Thyroid gland (tissue), 4 donors: Measurements from ENCODE around the gene RIMBP2. TPM values are rescaled to one million over a fixed set of nuclear protein-coding genes. Genes with fewer than 3 reads are reported as not detected.

Experiments
- DNase-seq, 2 donors: peaks; one replicate each; pipeline ENCODE4 v3.0.0-alpha.2; 2019
- H3K27ac ChIP-seq, 3 donors: fragments of 200-600 bp; sonication (generic); 1 replicate in 2 of 3; 2 replicates in 1 of 3; pipeline ENCODE4 v1.5.1; 2016 to 2019; ENCODE audit warnings: mild to moderate bottlenecking in 1 of 3, moderate library complexity in 1 of 3
- H3K27me3 ChIP-seq: fragments of 200-600 bp; sonication (generic); one replicate; pipeline ENCODE4 v1.5.1; 2019
- H3K36me3 ChIP-seq, 2 donors: fragments of 200-600 bp; sonication (generic); one replicate each; pipeline ENCODE4 v1.5.1; 2016 to 2019
- H3K4me1 ChIP-seq, 2 donors: fragments of 200-600 bp; sonication (generic); one replicate each; pipeline ENCODE4 v1.5.1; 2017 to 2019
- H3K4me3 ChIP-seq, 3 donors: fragments of 200-600 bp; sonication (generic); replicated peaks in 1 of 3; 1 replicate in 2 of 3; 2 replicates in 1 of 3; pipeline ENCODE4 v1.5.1; 2016; ENCODE audit warnings: mild to moderate bottlenecking in 1 of 3
- H3K9me3 ChIP-seq: fragments of 200-600 bp; sonication (generic); one replicate; pipeline ENCODE4 v1.5.1; 2017
- POLR2A ChIP-seq, 2 donors: fragments of 450-650 bp; IDR thresholded peaks; one replicate each; pipeline ENCODE4 v1.6.1; 2017; ENCODE audit warnings: antibody characterized with exemption in 2 of 2, mild to moderate bottlenecking in 2 of 2, moderate library complexity in 1 of 2
- WGBS, 2 donors: methylation state at CpG; one replicate each; pipeline ENCODE4 v1.1.5; 2017; 5-methylcytosine and 5-hydroxymethylcytosine counted together
- intact Hi-C: fragments of 100-400 bp; cut with DNase I; formaldehyde crosslinking; loops from one replicate; pipeline ENCODE4 v1.15.1; 2023
- total RNA-seq, 4 donors: library from RNA; depleted of rRNA; stranded (reverse); fragments of >200 nt; gene quantifications; one replicate each; pipeline ENCODE4 v1.2.3, GENCODE V29; 2016
- TF ChIP-seq, protein P1 (sequence below), 6 experiments: fragments of 200-600 bp in 3 of 6; fragments of 450-650 bp in 3 of 6; sonication (generic) in 3 of 6; IDR thresholded peaks; one replicate each; pipeline ENCODE4 v1.5.1; 2016 to 2019; ENCODE audit warnings: antibody characterized with exemption in 6 of 6, mild to moderate bottlenecking in 2 of 6, inconsistent platforms in 1 of 6, moderate library complexity in 1 of 6

The RIMBP2 gene
- total RNA-seq, 4 donors from 2014 or later: 0.11 to 2.2 (median 0.63) TPM

GRCh38 chr12:130398100-130398848 is 317.8 kb downstream of the RIMBP2 start:
- H3K27me3 ChIP-seq: no peaks in the 10 kb centered on the region
- no peaks in the 10 kb centered on the region for H3K36me3 ChIP-seq
- WGBS, 2 donors: 25 to 42% methylated on average over 12 of the region's 12 CpGs
- peaks cover 15 to 19% of the 10 kb centered on the region in 2 donors for H3K4me1 ChIP-seq
- H3K9me3 ChIP-seq: no peaks in the 10 kb centered on the region
- H3K27ac ChIP-seq: peak overlapping the region; percentile 56 to 66 (median 64)
- peak; percentile 72 to 82 for DNase-seq
- TF ChIP-seq, protein P1, sequence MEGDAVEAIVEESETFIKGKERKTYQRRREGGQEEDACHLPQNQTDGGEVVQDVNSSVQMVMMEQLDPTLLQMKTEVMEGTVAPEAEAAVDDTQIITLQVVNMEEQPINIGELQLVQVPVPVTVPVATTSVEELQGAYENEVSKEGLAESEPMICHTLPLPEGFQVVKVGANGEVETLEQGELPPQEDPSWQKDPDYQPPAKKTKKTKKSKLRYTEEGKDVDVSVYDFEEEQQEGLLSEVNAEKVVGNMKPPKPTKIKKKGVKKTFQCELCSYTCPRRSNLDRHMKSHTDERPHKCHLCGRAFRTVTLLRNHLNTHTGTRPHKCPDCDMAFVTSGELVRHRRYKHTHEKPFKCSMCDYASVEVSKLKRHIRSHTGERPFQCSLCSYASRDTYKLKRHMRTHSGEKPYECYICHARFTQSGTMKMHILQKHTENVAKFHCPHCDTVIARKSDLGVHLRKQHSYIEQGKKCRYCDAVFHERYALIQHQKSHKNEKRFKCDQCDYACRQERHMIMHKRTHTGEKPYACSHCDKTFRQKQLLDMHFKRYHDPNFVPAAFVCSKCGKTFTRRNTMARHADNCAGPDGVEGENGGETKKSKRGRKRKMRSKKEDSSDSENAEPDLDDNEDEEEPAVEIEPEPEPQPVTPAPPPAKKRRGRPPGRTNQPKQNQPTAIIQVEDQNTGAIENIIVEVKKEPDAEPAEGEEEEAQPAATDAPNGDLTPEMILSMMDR (IDR thresholded peaks at IDR 0.05): no peak
- no peak for TF ChIP-seq POLR2A (IDR thresholded peaks at IDR 0.05)
- intact Hi-C loops: no loop called here
- no peak overlapping the region for H3K4me3 ChIP-seq

DNA sequence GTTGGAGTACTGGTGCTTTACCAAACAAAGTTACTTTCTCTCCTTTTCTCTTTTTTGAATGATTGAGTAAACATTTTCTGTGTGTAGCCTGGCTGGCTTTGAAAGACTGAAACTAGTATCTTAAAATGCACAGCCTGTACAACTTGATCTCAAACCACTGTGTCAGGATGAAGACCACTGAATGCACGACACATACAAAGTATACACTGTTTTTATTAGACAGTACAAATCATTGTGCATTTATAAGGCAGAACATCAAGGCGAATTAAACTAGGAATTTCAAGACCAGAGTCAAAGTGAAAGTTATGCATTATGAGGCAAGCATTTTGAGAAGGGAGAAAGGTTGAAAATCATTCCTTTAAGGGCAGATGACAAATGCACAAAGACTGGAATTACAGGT is 319.4 kb downstream of the RIMBP2 start:
- DNase-seq: no peak
- WGBS, 2 donors: 54 to 71% methylated on average over 2 of the region's 2 CpGs
- TF ChIP-seq, protein P1 (IDR thresholded peaks at IDR 0.05): no peak
- TF ChIP-seq POLR2A (IDR thresholded peaks at IDR 0.05): no peak
- intact Hi-C loops: no loop called here
- no peaks in the 10 kb centered on the region for H3K9me3 ChIP-seq
- H3K27me3 ChIP-seq: no peaks in the 10 kb centered on the region
- H3K4me1 ChIP-seq: peaks cover 15 to 19% of the 10 kb centered on the region in 2 donors
- H3K36me3 ChIP-seq: no peaks in the 10 kb centered on the region
- no peak overlapping the region for H3K4me3 ChIP-seq
- peak overlapping the region in 2 of 3 donors; percentile 56 to 66 for H3K27ac ChIP-seq

GRCh38 chr12:130394906-130395305 is 321.2 kb downstream of the RIMBP2 start:
- DNase-seq: no peak
- intact Hi-C loops: no loop called here
- no peaks in the 10 kb centered on the region for H3K9me3 ChIP-seq
- peaks cover 15 to 19% of the 10 kb centered on the region in 2 donors for H3K4me1 ChIP-seq
- H3K4me3 ChIP-seq: no peak overlapping the region
- no peaks in the 10 kb centered on the region for H3K36me3 ChIP-seq
- no peak overlapping the region for H3K27ac ChIP-seq
- no peak for TF ChIP-seq POLR2A (IDR thresholded peaks at IDR 0.05)
- TF ChIP-seq, protein P1 (IDR thresholded peaks at IDR 0.05): no peak
- WGBS, 2 donors: 61 to 62% methylated on average over 4 of the region's 4 CpGs
- H3K27me3 ChIP-seq: no peaks in the 10 kb centered on the region

- 71 to 81% methylated on average over 14 of the region's 14 CpGs for WGBS, 2 donors
Observed at GRCh38 chr12:130391186-130391585, 324.9 kb downstream of the RIMBP2 start.

DNA sequence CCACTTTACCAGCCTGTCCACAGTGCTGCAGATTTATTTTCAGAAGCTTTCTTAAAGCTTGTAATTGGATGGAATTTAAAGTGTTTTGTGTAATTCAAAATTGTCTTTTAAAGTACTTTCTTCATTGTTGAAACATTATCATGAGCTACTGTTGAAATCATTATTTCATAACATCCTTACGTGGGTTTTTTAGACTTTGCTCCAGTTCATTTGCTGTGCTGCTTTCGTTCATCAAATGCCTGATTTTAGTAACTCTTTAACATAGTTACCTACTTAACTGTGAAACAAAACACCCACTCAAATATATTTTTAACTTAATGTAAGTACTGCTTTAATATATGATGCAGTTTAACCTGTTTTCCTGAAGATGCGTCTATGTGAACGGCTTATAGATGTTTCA is 330.9 kb downstream of the RIMBP2 start:
- no peak for DNase-seq
- H3K4me1 ChIP-seq: no peaks in the 10 kb centered on the region
- no peaks in the 10 kb centered on the region for H3K27me3 ChIP-seq
- no peak overlapping the region for H3K27ac ChIP-seq
- H3K9me3 ChIP-seq: no peaks in the 10 kb centered on the region
- no peak for TF ChIP-seq POLR2A (IDR thresholded peaks at IDR 0.05)
- TF ChIP-seq, protein P1 (IDR thresholded peaks at IDR 0.05): no peak
- 91 to 93% methylated on average over 4 of the region's 4 CpGs for WGBS, 2 donors
- intact Hi-C loops: no loop called here
- H3K4me3 ChIP-seq: no peak overlapping the region
- H3K36me3 ChIP-seq: no peaks in the 10 kb centered on the region

More at GRCh38 chr12:130391186-130391585, 324.9 kb downstream of the RIMBP2 start:
- H3K9me3 ChIP-seq: no peaks in the 10 kb centered on the region
- no peaks in the 10 kb centered on the region for H3K27me3 ChIP-seq
- no peaks in the 10 kb centered on the region for H3K4me1 ChIP-seq
- H3K27ac ChIP-seq: no peak overlapping the region
- intact Hi-C loops: no loop called here
- H3K4me3 ChIP-seq: no peak overlapping the region
- no peak for TF ChIP-seq POLR2A (IDR thresholded peaks at IDR 0.05)
- TF ChIP-seq, protein P1 (IDR thresholded peaks at IDR 0.05): no peak
- no peak for DNase-seq
- no peaks in the 10 kb centered on the region for H3K36me3 ChIP-seq
